Ascending aorta (tissue), 2 donors: ENCODE data around the gene SLC18A2. TPM values are rescaled to one million over a fixed set of nuclear protein-coding genes. Genes with fewer than 3 reads are reported as not detected.
"Not testable (repeated sequence)": the region's sequence is repeated elsewhere in the genome, so short reads cannot be mapped to it uniquely, and the experiment has no call there.

Experiments used
- DNase-seq, 2 donors: peaks; one replicate each; pipeline ENCODE4 v3.0.0-alpha.2; 2019; ENCODE audit warnings: low spot score in 2 of 2
- H3K27ac ChIP-seq, 2 donors: fragments of 200-600 bp; sonication (generic); one replicate each; pipeline ENCODE4 v1.5.1; 2016 to 2017; ENCODE audit warnings: mild to moderate bottlenecking in 1 of 2
- H3K27me3 ChIP-seq: fragments of 200-600 bp; sonication (generic); one replicate; pipeline ENCODE4 v1.5.1; 2017
- H3K36me3 ChIP-seq, 2 donors: fragments of 200-600 bp; sonication (generic); one replicate each; pipeline ENCODE4 v1.5.1; 2016
- H3K4me1 ChIP-seq, 2 donors: fragments of 200-600 bp; sonication (generic); one replicate each; pipeline ENCODE4 v1.5.1; 2016 to 2017; ENCODE audit warnings: mild to moderate bottlenecking in 1 of 2
- H3K4me3 ChIP-seq, 2 donors: fragments of 200-600 bp; sonication (generic); one replicate each; pipeline ENCODE4 v1.5.1; 2016 to 2017; ENCODE audit warnings: mild to moderate bottlenecking in 1 of 2
- H3K9me3 ChIP-seq, 2 donors: fragments of 200-600 bp; sonication (generic); one replicate each; pipeline ENCODE4 v1.5.1; 2016
- CTCF ChIP-seq, 3 experiments: fragments of 200-600 bp in 2 of 3; fragments of 450-650 bp in 1 of 3; sonication (generic) in 2 of 3; IDR thresholded peaks; one replicate each; pipeline ENCODE4 v1.5.1; 2016 to 2019; ENCODE audit warnings: antibody characterized with exemption in 3 of 3, mild to moderate bottlenecking in 1 of 3, moderate library complexity in 1 of 3
- intact Hi-C: fragments of 100-400 bp; cut with DNase I; formaldehyde crosslinking; loops from one replicate; pipeline ENCODE4 v1.15.1; 2023
- total RNA-seq: library from RNA; depleted of rRNA; stranded (reverse); fragments of >200 nt; gene quantifications from one replicate; pipeline ENCODE4 v1.1.0, GENCODE V29; 2016

Gene SLC18A2
- total RNA-seq, 1 donor from 2014 or later = not detected

- Histone ChIP-seq H3K4me3 (no peak overlapping the region), H3K27me3 (no peaks in the 10 kb centered on the region), H3K36me3 (peaks cover 0 to 10% of the 10 kb centered on the region in 2 donors), H3K4me1 (no peaks in the 10 kb centered on the region), H3K9me3 (no peaks in the 10 kb centered on the region), H3K27ac (no peak overlapping the region)
- no peak for DNase-seq
- intact Hi-C loops = no loop called here
- TF ChIP-seq CTCF (IDR thresholded peaks at IDR 0.05) = no peak
These were observed 53.2 kb downstream of the SLC18A2 start for GRCh38 chr10:117294039-117294645.

DNA sequence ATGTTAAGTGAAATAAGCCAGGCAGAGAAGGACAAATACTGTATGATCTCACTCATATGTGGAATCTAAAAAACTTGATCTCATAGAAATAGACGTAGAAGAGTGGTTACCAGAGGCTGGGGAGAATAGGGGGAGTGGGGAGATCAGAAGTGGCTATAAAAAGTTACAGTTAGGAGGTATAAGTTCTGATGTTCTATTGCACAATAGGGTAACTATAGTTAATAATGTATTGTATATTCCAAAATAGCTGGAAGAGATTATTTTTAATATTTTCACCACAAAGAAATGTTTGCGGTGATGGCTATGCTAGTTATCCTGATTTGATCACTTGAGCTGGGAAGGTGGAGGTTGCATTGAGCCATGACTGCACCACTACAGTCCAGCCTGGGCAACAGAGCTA lies 53.8 kb downstream of the SLC18A2 start:
- no peak for TF ChIP-seq CTCF (IDR thresholded peaks at IDR 0.05)

DNA sequence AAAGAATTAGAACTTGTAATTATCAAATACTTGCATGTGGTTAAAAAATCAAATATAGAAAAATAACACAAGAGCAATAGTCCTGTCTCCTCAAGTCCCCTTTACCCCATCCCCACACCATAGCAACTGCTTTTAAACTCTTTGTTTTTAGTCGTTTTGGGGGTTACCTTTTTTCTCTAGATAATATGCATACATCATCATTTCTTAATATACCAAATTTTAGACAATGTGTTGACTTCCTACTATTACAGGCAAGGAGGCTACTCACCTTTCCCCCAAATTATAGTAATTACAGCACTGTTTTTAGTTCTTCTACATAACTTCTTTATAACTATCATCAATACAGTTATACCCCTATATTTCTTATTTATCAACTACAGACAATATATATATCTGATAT lies 57.3 kb downstream of the SLC18A2 start:
- Histone ChIP-seq H3K4me3 (no peak overlapping the region), H3K27me3 (no peaks in the 10 kb centered on the region), H3K9me3 (peaks cover 0 to 14% of the 10 kb centered on the region in 2 donors), H3K4me1 (no peaks in the 10 kb centered on the region), H3K36me3 (no peaks in the 10 kb centered on the region), H3K27ac (no peak overlapping the region)
- DNase-seq = no peak
- no peak for TF ChIP-seq CTCF (IDR thresholded peaks at IDR 0.05)
- intact Hi-C loops = no loop called here

More for the DNA sequence above, 53.8 kb downstream of the SLC18A2 start:
- intact Hi-C loops = no loop called here
- no peaks in the 10 kb centered on the region for H3K4me1 ChIP-seq
- no peak for DNase-seq
- H3K27me3 ChIP-seq = no peaks in the 10 kb centered on the region
- peaks cover 0 to 3% of the 10 kb centered on the region in 2 donors for H3K9me3 ChIP-seq
- H3K4me3 ChIP-seq = no peak overlapping the region
- H3K36me3 ChIP-seq = peaks cover 0 to 4% of the 10 kb centered on the region in 2 donors
- H3K27ac ChIP-seq = no peak overlapping the region

DNA sequence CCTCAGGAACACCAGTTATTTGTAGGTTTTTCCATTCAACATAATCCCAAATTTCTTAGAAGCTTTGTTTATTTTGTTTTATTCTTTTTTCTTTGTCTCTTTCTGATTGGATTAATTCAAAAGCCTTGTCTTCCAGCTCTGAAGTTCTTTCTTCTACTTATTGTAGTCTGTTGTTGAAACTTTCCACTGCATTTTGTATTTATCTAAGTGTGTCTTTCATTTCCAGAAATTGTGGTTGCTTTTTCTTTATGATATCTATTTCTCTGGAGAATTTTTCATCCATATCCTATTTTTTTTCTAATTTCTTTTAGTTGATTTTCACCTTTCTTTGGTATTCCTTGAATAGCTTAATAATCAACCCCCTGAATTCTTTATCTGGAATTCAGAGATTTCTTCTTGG lies 58.5 kb downstream of the SLC18A2 start:
- Histone ChIP-seq H3K9me3 (peaks cover 0 to 14% of the 10 kb centered on the region in 2 donors), H3K4me3 (no peak overlapping the region), H3K4me1 (no peaks in the 10 kb centered on the region), H3K27me3 (no peaks in the 10 kb centered on the region), H3K27ac (no peak overlapping the region), H3K36me3 (no peaks in the 10 kb centered on the region)
- intact Hi-C loops = no loop called here
- DNase-seq = no peak
- TF ChIP-seq CTCF (IDR thresholded peaks at IDR 0.05) = no peak

- Histone ChIP-seq H3K4me1 (no peaks in the 10 kb centered on the region), H3K27me3 (no peaks in the 10 kb centered on the region), H3K36me3 (no peaks in the 10 kb centered on the region), H3K27ac (no peak overlapping the region), H3K4me3 (no peak overlapping the region), H3K9me3 (peaks cover 0 to 14% of the 10 kb centered on the region in 2 donors)
- intact Hi-C loops = no loop called here
- no peak for TF ChIP-seq CTCF (IDR thresholded peaks at IDR 0.05)
- no peak for DNase-seq
These were observed 59.8 kb downstream of the SLC18A2 start for GRCh38 chr10:117300671-117301070.

- H3K4me1 ChIP-seq, intact Hi-C loops, DNase-seq, H3K4me3 ChIP-seq, H3K27me3 ChIP-seq, H3K27ac ChIP-seq, H3K36me3 ChIP-seq: not testable (repeated sequence)
- H3K9me3 ChIP-seq = peaks cover 0 to 14% of the 10 kb centered on the region in 2 donors
These were observed 62.5 kb downstream of the SLC18A2 start for GRCh38 chr10:117303451-117303850.
